ENCODE data around the gene EIF4A3.

EIF4A3 gene

DNA sequence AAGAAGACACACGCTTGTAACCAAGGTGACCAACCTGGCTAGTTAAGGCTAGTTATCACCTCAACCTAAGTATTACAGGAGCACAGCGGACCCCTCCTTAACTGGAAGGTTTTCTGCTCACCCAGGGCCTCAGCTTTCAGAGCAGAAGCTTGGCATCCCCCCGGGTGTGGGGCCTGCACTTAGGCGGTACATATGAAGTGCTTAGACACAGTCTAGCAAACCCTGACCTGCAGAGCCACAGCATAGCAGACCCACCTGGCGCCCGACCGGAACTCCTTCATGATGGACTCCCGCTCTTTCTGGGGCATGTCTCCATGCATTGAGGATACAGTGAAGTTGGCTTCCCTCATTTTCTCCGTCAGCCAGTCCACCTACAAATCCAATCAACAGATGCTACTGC is 9.8 kb downstream of the EIF4A3 start:
- Mint-ChIP-seq H3K27ac (no peak overlapping the region), H3K36me3 (ENCODE audit: low read depth) (peaks cover 97% of the 10 kb centered on the region), H3K4me3 (no peak overlapping the region)

DNA sequence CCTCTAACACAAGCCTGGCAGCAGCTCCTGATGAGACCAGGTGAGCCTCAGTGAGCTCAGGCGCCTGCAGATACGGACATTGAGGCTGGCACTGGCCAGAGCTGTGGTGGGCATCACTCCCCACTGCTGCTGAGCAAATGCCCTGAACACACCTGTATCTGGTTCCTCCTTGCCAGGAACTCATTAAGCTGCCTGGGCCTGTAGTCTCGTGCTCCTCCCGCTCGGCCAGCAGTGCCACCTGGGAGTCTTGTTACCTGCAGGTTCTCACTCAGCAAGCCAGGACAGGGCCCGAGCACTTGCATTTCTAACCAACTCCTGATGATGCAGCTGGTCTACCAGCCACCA is 13.3 kb downstream of the EIF4A3 start:
- intact Hi-C loops (cut with micrococcal nuclease), result no loop called here
- peaks cover 63% of the 10 kb centered on the region for H3K36me3 Mint-ChIP-seq (ENCODE audit: low read depth)
- H3K4me3 Mint-ChIP-seq, result no peak overlapping the region
- no peaks in the 10 kb centered on the region for H3K4me1 Mint-ChIP-seq (ENCODE audit: low read depth)
- no peak overlapping the region for H3K27ac Mint-ChIP-seq
- peaks cover 5% of the 10 kb centered on the region for H3K27me3 Mint-ChIP-seq
- H3K9me3 Mint-ChIP-seq, result no peaks in the 10 kb centered on the region

More for the DNA sequence above, 9.8 kb downstream of the EIF4A3 start:
- intact Hi-C loops (cut with micrococcal nuclease), result no loop called here
- Mint-ChIP-seq H3K9me3 (no peaks in the 10 kb centered on the region), H3K4me1 (ENCODE audit: low read depth) (no peaks in the 10 kb centered on the region), H3K27me3 (no peaks in the 10 kb centered on the region)

GRCh38 chr17:80132906-80133625 is 13.9 kb downstream of the EIF4A3 start:
- Mint-ChIP-seq H3K27me3 (peaks cover 8% of the 10 kb centered on the region), H3K27ac (peak overlapping the region; percentile 2), H3K36me3 (ENCODE audit: low read depth) (peaks cover 57% of the 10 kb centered on the region), H3K4me1 (ENCODE audit: low read depth) (no peaks in the 10 kb centered on the region), H3K9me3 (no peaks in the 10 kb centered on the region), H3K4me3 (no peak overlapping the region)
- intact Hi-C loops (cut with micrococcal nuclease), result no loop called here

DNA sequence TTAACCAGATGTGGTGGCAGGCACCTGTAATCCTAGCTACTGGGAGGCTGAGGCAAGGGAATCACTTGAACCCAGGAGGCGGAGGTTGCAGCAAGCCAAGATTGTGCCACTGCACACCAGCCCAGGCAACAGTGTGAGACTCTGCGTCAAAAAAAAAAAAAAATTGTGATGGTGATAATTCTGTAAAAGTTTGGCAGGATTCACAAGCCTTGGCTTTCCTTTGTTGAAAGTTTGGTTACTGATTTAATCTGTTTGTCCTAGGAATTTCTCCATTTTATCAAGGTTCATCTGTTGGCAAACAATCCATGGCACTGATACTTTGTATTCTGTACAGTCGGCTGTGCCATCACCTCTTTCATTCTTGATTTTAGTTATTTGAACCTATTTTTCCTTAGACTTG is 15.9 kb downstream of the EIF4A3 start:
- H3K4me1 Mint-ChIP-seq (ENCODE audit: low read depth), result no peaks in the 10 kb centered on the region
- H3K9me3 Mint-ChIP-seq, result no peaks in the 10 kb centered on the region
- H3K27me3 Mint-ChIP-seq, result peaks cover 13% of the 10 kb centered on the region
- peaks cover 37% of the 10 kb centered on the region for H3K36me3 Mint-ChIP-seq (ENCODE audit: low read depth)
- intact Hi-C loops (cut with micrococcal nuclease), result no loop called here
- no peak overlapping the region for H3K4me3 Mint-ChIP-seq
- H3K27ac Mint-ChIP-seq, result no peak overlapping the region

DNA sequence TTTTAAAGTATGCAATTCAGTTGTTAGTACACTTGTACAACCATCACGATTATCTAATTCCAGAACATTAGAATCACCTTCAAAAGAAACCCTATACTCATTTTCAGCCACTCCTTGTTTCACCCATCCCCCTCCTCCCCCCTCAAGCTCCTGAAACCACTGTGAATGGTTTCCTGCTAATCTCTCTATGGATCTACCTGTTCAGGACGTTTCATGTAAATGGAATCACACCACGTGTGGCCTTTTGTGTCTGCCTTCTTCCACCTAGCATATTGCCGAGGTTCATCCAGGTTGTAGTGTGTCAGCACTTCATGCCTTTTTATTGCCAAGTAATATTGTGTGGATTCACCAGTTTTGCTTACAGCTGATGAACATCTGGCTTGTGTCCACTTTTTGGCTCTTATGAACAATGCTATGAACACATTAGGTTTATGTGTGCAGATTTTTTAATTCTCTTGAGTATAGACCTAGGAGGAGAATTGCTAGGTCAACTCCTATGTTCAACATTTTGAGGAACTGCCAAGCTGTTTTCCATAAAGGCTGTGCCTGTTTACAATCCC is 17.8 kb downstream of the EIF4A3 start:
- intact Hi-C loops (cut with micrococcal nuclease), result loop anchor here (5.0 kb wide), 1 partner anchor 47 kb away; no protein-coding TSS in a partner anchor
- no peaks in the 10 kb centered on the region for H3K4me1 Mint-ChIP-seq (ENCODE audit: low read depth)

DNA sequence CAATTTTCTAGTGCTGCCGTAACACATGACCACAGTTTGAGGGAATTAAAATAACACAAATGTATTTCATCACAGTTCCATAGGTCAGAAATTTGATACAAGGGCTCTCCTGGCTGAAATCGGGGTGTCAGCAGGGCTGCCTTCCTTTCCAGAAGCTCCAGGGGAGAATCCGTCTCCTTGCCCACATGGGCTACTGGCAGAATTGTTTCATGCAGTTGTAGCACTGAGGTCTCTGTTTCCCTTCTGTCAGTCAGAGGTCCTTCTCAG is 20.5 kb downstream of the EIF4A3 start:
- H3K4me3 Mint-ChIP-seq, result no peak overlapping the region
- no peaks in the 10 kb centered on the region for H3K4me1 Mint-ChIP-seq (ENCODE audit: low read depth)
- H3K27ac Mint-ChIP-seq, result no peak overlapping the region
- H3K36me3 Mint-ChIP-seq (ENCODE audit: low read depth), result no peaks in the 10 kb centered on the region
- no peaks in the 10 kb centered on the region for H3K9me3 Mint-ChIP-seq
- intact Hi-C loops (cut with micrococcal nuclease), result loop anchor here (5.0 kb wide), 1 partner anchor 44 kb away; no protein-coding TSS in a partner anchor
- H3K27me3 Mint-ChIP-seq, result peaks cover 14% of the 10 kb centered on the region

More for the DNA sequence above, 17.8 kb downstream of the EIF4A3 start:
- H3K27me3 Mint-ChIP-seq, result peaks cover 14% of the 10 kb centered on the region
- no peak overlapping the region for H3K27ac Mint-ChIP-seq
- H3K4me3 Mint-ChIP-seq, result no peak overlapping the region
- no peaks in the 10 kb centered on the region for H3K9me3 Mint-ChIP-seq
- H3K36me3 Mint-ChIP-seq (ENCODE audit: low read depth), result peaks cover 18% of the 10 kb centered on the region

DNA sequence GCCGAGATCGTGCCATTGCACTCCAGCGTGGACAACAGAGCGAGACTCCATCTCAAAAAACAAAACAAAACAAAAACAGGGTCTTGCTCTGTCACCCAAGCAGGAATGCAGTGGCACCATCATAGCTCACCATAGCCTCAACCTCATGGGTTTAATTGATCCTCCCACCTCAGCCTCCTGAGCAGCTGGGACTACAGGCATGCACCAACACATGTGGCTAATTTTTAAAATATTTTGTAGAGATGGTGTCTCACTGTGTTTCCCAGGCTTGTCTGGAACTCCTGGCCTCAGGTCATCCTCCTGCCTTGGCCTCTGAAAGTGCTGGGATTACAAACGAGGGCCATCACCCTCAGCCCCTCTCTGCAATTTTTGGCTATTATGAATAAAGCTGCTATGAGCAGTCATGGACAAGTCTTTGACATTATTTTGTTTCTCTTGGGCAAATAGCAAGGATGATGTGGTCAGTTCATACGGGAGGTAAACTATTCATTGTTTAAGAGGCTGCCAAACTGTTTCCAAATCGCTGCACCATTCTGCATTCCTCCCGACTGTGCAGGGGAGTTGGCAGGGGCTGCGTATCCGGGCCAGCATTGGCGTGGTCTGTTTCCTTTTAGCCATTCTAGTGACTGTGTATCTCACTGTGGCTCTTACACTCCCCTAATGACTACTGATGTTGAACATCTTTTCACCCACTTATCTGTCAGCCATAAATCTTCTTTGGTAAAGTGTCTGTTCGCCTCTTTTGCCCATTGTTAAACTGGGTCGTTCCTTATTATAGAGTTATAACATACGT is 21.1 kb downstream of the EIF4A3 start:
- Mint-ChIP-seq H3K27me3 (peaks cover 14% of the 10 kb centered on the region), H3K36me3 (ENCODE audit: low read depth) (no peaks in the 10 kb centered on the region), H3K4me1 (ENCODE audit: low read depth) (no peaks in the 10 kb centered on the region), H3K27ac (no peak overlapping the region), H3K9me3 (no peaks in the 10 kb centered on the region), H3K4me3 (no peak overlapping the region)
- intact Hi-C loops (cut with micrococcal nuclease), result loop anchor here (5.0 kb wide), 1 partner anchor 44 kb away; no protein-coding TSS in a partner anchor

- H3K27me3 Mint-ChIP-seq, result peaks cover 14% of the 10 kb centered on the region
- H3K36me3 Mint-ChIP-seq (ENCODE audit: low read depth), result peaks cover 6% of the 10 kb centered on the region
- H3K9me3 Mint-ChIP-seq, result no peaks in the 10 kb centered on the region
- H3K27ac Mint-ChIP-seq, result no peak overlapping the region
- no peaks in the 10 kb centered on the region for H3K4me1 Mint-ChIP-seq (ENCODE audit: low read depth)
- H3K4me3 Mint-ChIP-seq, result no peak overlapping the region
- intact Hi-C loops (cut with micrococcal nuclease), result no loop called here
Observed at GRCh38 chr17:80124351-80124981, 22.5 kb downstream of the EIF4A3 start.

- no peaks in the 10 kb centered on the region for H3K4me1 Mint-ChIP-seq (ENCODE audit: low read depth)
- no peak overlapping the region for H3K4me3 Mint-ChIP-seq
- peaks cover 13% of the 10 kb centered on the region for H3K36me3 Mint-ChIP-seq (ENCODE audit: low read depth)
- peaks cover 11% of the 10 kb centered on the region for H3K27me3 Mint-ChIP-seq
- intact Hi-C loops (cut with micrococcal nuclease), result no loop called here
- H3K27ac Mint-ChIP-seq, result no peak overlapping the region
- no peaks in the 10 kb centered on the region for H3K9me3 Mint-ChIP-seq
Observed at GRCh38 chr17:80123791-80124190, 23.1 kb downstream of the EIF4A3 start.

GRCh38 chr17:80122926-80123505 is 23.9 kb downstream of the EIF4A3 start:
- H3K27me3 Mint-ChIP-seq, result peaks cover 6% of the 10 kb centered on the region
- no peak overlapping the region for H3K27ac Mint-ChIP-seq
- H3K4me3 Mint-ChIP-seq, result no peak overlapping the region
- no peaks in the 10 kb centered on the region for H3K4me1 Mint-ChIP-seq (ENCODE audit: low read depth)
- intact Hi-C loops (cut with micrococcal nuclease), result no loop called here
- H3K9me3 Mint-ChIP-seq, result no peaks in the 10 kb centered on the region
- H3K36me3 Mint-ChIP-seq (ENCODE audit: low read depth), result peaks cover 21% of the 10 kb centered on the region

- H3K9me3 Mint-ChIP-seq, result no peaks in the 10 kb centered on the region
- H3K27me3 Mint-ChIP-seq, result peaks cover 5% of the 10 kb centered on the region
- H3K4me1 Mint-ChIP-seq (ENCODE audit: low read depth), result no peaks in the 10 kb centered on the region
- intact Hi-C loops (cut with micrococcal nuclease), result no loop called here
- H3K36me3 Mint-ChIP-seq (ENCODE audit: low read depth), result peaks cover 30% of the 10 kb centered on the region
- H3K4me3 Mint-ChIP-seq, result no peak overlapping the region
- no peak overlapping the region for H3K27ac Mint-ChIP-seq
Observed at GRCh38 chr17:80122026-80122575, 24.8 kb downstream of the EIF4A3 start.

- no peaks in the 10 kb centered on the region for H3K9me3 Mint-ChIP-seq
- H3K4me1 Mint-ChIP-seq (ENCODE audit: low read depth), result no peaks in the 10 kb centered on the region
- intact Hi-C loops (cut with micrococcal nuclease), result no loop called here
- no peak overlapping the region for H3K4me3 Mint-ChIP-seq
- H3K36me3 Mint-ChIP-seq (ENCODE audit: low read depth), result peaks cover 52% of the 10 kb centered on the region
- H3K27ac Mint-ChIP-seq, result no peak overlapping the region
- H3K27me3 Mint-ChIP-seq, result no peaks in the 10 kb centered on the region
Observed at GRCh38 chr17:80119839-80120238, 27.1 kb downstream of the EIF4A3 start.

DNA sequence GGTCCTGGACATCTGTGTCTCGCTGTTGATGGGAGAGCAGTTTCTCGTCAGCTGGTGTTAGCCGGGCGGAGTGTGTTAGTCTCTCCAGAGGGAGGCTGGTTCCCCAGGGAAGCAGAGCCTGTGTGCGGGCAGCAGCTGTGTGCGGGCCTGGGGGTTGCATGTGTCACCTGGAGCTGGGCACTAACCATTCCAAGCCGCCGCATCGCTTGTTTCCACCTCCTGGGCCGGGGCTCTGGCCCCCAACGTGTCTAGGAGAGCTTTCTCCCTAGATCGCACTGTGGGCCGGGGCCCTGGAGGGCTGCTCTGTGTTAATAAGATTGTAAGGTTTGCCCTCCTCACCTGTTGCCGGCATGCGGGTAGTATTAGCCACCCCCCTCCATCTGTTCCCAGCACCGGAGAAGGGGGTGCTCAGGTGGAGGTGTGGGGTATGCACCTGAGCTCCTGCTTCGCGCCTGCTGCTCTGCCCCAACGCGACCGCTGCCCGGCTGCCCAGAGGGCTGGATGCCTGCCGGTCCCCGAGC is 27.6 kb downstream of the EIF4A3 start:
- Mint-ChIP-seq H3K4me1 (ENCODE audit: low read depth) (no peaks in the 10 kb centered on the region), H3K27ac (no peak overlapping the region), H3K36me3 (ENCODE audit: low read depth) (peaks cover 57% of the 10 kb centered on the region), H3K9me3 (no peaks in the 10 kb centered on the region), H3K4me3 (no peak overlapping the region), H3K27me3 (no peaks in the 10 kb centered on the region)
- intact Hi-C loops (cut with micrococcal nuclease), result no loop called here

All from dendritic cell treated with granulocyte-macrophage colony-stimulating factor and Interleukin-4, amounts not matched to agents 40 ng/mL and 50 ng/mL, for 4 days (primary cell).